ENCODE data around the gene PTRH1.

PTRH1 gene

DNA sequence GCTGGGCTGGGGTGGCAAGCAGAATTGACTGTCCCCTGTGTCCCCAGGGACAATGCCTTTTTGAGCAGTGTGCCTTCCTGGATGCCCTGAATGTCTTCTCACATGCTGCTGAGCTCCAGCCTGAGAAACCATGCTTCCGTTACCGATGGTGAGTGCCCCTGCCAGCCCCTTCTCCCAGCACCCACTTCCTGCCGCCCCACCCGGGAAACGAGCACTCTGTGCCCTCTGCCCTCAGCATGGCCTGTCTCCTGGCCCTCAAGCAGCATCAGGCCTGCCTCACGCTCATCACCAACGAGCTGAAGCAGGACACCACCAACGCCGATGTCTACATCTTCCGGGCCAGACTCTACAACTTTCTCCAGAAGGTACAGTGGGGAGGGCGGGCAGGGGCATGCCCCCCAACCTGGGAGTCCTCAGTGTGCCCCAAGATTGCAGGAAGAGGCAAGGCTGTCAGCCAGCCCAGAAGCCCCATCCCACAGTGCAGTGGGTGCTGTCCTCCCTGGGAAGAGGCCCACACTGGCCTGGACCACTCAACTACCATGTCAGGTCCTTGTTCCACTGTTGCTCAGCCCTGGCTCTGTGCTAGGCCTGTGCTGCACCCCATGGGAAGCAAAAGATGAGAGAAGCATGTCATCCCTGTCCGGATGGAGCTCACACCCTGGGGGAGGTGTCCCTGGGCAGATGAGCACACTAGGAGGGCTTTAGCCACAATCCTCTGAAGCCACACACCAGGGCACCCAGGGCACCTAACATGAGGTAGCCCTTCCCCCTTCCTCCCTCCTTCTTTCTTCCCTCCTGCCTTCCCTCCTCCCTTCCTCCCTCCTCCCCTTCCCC is 4.8 kb upstream of the PTRH1 start:
- DNase-seq (ENCODE audit: low read depth) = no peak

DNA sequence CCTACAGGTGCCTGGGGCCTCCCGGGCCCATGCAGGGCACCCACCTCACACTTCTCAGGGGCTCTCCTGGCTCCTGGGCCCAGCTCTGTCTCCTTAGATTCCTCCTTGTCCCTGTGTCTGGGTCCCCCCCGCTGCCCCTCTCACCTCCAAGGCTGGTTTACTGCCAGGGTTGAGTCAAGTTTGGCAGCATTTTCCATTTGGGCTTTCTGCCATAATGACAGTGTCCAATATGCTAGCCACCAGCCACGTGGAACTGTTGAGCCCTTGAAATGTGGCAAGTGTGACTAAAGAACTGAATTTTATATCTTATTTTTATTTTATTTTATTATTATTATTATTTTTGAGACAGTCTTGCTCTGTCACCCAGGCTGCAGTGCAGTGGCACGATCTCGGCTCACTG is 2.3 kb upstream of the PTRH1 start:
- no peak for DNase-seq (ENCODE audit: low read depth)

DNA sequence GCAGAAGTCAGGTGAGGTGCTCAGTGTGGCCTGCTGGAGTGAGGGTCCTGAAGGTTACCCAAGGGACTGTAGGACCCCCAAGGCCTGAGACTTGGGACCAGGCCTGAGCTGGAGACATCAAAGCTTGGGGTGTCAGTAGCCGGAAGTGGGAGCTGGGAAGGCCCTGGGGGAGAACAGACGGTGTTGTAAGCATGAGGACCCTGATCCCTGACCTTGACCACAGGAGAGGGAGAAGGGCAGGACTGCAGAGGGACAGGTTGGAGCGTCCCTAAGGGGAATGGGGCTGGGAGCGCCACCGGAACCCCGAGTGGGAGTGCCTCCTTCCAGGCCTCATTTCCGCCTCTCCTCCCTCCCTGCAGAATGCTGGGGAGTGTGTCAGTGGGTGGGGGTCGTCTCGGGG is 949 bp upstream of the PTRH1 start:
- DNase-seq (ENCODE audit: low read depth) = no peak

DNA sequence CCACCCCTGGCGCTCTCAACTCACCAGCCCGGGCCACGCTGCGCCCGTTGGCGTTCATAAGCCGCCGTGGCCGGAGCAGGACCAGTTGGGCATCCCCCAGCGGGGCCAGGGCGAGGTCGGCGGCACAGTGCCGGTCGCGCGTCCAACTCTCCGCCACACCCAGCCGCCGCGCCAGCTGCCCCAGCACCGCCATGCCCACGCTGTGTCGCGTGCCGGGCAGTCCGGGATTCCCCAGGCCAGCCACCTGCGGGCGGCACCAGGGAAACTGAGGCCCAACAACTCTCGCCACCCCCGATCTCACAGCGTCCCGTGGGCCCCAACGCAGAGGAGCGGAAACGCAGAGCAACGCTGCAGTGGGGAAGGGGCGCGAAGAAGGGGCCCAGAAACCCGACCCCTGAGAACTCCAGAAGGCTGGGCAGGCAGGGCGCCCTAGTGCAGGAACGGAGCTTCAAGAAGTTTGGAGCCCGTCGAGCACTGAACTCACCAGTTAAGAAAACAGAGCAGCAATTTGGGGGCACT is 453 bp downstream of the PTRH1 start:
- no peak for DNase-seq (ENCODE audit: low read depth)

DNA sequence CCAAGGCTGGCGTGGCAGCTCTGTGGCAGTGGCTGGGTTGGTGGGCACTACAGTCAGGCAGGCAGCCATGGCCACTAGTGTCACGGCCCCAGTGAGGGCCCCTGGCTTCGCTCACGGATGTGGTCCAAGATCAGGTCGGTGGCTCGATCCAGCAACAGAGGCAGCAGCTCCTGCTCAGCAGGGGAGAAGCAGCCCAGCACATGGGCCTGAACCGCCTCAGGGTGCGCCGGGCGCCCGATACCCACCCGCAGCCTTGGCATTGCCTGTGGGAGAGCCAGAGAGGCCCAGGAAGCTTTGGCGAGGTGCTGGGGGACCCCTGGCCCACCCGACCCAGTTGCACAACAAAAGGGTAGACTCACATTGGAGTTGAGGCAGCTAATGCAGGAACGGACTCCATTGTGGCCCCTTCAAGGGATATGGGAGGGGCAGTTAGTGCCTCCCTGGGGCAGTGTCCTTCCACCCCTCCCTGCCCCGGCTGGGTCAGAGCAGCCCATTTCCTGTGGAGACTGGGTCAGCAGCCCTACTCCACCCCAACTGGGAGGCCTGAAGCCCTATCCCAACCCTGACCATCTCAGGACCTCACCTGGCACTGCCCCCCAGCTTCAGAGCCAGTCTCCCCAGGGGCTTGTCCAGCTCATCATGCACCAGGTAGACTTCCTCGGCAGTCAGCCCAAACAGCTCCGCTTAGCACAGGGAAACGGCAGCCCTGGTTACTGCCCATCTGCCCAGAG is 1.3 kb downstream of the PTRH1 start:
- DNase-seq (ENCODE audit: low read depth) = no peak

DNA sequence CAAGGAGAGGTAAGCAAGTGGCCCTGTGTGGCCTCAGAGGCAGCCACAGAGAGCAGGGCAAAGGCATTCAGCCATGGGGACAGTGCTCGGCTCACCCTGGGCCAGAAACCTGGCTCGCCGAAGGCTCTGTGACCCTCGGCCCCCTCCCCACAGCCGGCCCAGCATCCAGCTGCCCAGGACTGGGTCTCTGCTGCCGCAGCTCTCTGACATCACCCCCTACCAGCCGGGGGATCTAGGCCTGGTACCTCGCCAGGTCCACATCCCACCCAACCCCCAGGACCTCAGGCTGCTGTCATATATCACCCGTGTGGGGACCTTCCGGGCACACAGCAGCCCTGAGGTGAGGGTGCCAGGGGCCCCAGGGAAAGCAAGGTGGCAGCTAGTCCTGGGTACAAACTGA is 2.6 kb downstream of the PTRH1 start:
- no peak for DNase-seq (ENCODE audit: low read depth)

DNA sequence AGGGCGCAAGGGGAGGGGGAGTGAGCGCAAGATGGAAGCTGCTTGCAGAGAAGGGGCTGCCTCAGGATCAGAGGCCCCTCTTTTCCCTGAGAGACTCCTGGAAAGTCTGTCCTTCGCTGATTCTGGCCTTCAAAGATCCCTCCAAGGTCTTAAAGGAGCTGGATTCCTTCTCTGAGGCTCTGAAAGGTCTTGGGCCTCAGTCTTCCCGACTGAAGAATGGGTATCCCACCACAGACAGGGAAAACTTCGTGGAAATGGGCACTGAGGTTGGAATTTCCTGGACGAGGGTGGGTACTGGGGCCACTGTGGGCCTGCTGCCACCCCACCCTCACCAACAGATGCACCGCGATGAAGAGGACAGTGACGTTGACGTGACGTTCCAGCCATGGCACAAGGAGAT is 3.1 kb downstream of the PTRH1 start:
- DNase-seq (ENCODE audit: low read depth) = no peak

DNA sequence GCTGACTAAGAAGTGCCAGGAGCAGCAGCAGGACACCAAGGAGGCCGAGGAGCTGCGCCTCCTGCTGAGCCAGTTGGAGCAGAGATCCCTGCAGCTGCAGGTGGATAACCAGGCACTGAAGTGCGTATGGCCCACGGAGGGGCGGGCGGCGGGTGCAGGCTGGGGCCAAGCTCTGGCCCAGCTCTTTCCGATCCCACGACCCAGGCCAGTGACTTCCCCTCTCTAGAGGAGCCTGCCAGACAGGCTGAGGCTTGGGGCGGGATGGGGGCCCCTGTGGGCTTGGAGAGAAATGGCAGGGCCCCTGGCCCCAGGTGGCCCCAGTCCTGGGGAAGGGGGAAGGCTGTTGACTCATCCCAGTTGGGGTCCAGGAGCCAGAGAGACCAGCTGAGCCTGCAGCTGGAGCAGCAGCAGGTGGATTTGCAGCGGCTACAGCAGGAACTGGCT is 3.6 kb downstream of the PTRH1 start:
- DNase-seq (ENCODE audit: low read depth) = no peak

DNA sequence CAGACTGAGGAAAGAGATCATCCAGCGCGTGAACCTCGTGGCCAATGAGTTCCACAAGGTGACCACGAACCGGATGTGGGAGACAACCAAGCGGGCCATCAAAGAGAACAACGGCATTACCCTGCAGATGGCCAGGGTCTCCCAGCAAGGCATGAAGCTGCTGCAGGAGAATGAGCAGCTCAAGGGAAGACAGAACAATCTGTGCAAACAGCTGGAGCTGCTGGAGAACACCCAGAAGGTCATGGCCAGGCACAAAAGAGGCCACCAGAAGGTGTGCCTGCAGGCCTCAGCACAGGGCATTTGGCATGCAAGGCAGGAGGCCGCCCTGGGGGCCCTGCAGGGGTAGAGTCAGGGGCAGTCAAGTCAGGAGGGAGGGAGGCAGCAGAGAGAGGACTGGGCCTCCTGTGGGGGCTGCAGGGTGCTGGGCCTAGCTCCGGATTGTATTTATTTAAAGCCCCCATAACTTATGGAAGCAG is 4.2 kb downstream of the PTRH1 start:
- no peak for DNase-seq (ENCODE audit: low read depth)

DNA sequence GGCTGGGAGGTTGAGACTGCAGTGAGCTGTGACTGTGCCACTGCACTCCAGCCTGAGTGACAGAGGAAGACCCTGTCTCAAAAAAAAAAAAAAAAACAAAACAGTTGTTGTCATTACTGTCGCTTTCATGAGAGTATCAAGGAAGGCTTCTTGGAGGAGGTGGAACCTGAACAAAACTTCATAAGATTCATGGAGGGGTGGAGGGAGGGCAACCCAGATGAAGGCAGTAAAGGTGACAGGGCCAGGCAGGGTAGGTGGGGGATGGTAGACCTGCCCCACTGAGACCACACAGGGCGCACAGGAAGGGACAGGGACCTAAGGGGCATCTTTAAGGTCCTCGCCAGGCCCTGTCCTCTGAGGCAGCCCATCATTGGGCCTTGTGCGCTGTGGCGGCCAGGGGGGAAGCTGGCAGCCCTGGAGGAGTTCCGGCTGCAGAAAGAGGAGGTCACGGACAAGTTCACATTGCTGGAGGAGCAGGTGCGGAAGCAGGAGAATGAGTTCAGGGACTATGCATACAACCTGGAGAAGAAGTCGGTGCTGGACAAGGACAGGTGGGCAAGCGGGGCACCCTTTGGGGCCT is 5.2 kb downstream of the PTRH1 start:
- DNase-seq (ENCODE audit: low read depth) = no peak

DNA sequence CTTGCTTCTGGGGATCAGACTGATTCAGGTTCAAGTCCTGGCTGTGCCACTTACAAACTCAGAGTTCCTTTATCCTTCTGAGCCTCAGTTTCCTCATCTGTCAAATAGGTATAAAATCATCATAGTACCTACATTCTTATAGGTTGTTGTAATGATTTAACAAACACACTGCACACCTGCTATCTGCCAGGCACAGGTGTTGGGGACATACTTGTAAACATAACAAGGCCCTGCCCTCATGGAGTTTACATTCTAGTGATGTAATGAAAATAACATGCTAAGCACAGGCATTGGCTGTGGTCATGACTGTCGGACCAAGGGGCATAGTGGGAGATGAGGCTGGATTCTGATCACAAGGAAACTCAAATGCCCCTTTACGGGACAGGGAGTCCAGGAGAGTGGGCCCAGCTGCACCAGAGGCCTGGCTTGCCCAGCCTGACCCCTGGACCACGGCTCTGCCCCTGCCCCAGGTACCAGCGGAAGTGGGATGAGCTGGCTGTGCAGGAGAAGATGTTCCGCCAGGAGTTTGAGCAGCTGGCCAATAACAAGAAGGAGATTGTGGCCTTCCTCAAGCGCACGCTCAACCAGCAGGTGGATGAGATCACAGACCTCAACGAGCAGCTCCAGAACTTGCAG is 6.4 kb downstream of the PTRH1 start:
- no peak for DNase-seq (ENCODE audit: low read depth)

DNA sequence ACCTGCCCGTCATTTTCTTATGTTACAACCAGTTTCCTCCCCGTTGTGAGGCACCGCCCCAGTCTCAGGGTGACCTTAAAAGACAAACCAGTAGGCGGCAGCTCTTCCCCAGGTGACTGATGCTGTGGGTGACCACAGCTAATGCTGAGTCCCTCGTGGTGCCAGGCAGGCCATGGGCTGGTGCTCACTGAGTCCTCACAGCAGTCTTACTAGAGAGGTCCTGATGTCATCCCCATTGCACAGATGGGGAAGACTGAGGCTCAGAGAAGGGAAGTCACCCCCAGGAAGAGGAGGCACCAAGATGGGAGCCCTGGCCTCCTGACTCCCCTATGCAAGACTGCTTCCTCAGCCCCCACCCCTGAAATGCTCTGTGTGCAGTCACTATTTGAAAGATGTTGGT is 7.7 kb downstream of the PTRH1 start:
- no peak for DNase-seq (ENCODE audit: low read depth)

DNA sequence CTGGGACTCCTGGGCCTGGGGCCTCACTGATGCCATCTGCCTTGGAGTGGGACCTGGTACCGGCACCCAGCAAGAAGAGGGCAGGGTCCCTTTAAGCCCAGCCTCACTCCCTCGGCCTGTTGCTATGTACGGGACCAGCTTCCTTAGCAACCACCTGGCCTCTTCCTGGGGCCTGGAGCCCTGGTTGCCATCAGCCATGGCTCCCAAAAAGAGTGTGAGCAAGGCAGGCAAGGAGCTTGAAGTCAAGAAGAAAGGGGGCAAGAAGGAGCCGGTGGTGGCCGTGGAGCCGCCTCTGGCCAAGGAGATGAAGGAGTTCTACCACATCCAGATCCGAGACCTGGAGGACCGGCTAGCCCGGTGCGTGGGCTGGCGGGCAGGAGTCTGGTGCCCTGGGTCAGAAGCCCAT is 8.6 kb downstream of the PTRH1 start, which contains the start of gene CFAP157:
TSS of gene CFAP157 (plus strand) at position 153 of the 406 bp plus-strand sequence. CDS start at position 197, 44 bp downstream.
- no peak for DNase-seq (ENCODE audit: low read depth)

DNA sequence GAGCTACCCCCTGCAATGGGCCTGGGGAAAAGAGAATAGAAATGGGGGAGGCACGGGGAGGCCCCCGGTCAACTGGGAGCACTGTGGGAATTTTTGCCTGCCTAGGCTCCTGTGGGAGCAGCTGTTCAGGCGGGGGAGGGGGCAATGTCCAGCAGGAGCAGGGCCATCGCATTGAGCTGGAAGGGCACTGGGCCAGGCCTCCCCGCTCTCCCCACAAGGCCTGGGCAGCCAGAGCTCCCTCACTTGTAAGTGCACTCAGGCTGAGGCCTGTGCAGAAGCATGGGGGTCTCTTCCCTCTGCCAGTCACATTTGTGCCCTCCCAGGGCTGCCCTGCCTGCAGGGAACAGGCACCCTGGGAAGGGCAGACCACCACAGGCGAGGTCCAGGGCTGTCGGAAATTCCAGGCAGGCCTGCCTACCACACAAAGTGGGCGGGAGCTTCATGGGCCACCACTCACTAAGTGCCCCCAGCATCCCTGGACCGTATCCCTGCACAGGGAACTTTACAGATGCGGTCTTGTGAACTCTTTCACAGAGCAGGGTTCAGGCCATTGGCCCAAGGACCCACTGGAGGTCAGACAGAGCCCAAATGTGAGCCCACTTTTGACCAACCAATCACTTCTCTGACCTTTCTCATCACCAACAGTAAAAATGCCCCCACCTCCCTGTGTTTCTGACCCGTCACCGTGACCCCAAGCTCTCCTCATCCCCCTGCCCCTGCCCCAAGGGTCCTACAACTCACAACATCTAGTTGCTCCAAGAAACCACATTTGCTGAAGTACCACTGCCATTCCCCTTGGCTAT is 9.7 kb downstream of the PTRH1 start:
- no peak for DNase-seq (ENCODE audit: low read depth)

DNA sequence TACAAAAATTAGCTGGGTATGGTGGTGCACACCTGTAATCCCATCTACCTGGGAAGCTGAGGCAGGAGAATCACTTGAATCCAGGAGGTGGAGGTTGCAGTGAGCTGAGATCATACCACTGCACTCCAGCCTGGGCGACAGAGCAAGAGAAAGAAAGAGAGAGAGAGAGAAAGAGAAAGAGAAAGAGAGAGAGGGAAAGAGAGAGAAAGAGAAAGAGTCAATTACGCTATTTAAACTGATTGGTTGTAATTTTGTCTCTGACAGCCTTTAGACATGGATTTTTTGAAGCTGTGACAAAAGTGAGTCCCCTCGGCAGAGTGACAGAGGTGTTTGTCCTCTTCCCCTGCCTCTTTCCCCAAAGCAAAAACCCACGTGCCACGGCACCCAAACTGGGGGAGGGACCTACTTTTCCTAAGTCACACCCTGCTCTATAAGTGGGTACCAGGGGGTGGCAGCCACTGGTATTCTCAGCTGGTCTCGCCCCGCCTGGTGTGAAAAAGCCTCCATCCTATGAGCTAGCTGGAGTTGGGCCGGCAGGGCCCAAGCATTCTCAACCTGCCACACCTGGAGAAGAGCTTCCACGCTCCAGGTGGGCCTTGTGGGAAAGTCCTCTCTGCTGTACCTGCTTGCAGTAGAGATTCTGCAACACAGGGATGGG is 12.0 kb downstream of the PTRH1 start:
- DNase-seq (ENCODE audit: low read depth) = no peak

DNA sequence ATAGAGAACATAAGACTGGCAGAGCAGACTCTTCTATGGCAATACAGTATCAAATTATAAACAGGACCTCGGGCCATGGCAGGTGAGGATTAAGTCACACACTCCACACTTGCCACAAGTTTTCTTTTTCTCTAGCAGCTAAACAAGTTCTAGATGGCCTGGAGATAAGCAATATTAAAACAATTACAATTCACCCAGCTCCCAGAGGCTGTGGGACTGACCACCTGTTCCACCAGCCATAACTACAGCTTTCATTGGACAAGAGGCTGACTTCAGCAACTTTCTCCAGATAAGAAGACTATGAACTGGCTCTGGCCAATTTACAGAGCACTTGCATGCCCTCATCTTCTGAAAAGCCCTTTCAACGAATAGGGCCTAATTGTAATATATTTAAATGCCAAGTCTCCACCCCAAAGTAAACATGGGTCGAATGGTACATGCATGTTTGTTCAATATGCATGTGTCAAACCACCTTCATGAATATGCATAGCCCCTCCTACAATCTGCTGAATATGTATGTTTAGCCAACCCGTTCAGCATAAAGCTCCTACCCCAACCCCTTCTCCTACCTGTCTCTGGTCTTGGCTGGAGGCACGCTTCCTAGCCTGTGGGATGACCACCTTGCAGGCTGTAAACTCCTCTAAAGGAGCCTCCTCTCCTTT is 14.7 kb downstream of the PTRH1 start:
- DNase-seq (ENCODE audit: low read depth) = no peak

DNA sequence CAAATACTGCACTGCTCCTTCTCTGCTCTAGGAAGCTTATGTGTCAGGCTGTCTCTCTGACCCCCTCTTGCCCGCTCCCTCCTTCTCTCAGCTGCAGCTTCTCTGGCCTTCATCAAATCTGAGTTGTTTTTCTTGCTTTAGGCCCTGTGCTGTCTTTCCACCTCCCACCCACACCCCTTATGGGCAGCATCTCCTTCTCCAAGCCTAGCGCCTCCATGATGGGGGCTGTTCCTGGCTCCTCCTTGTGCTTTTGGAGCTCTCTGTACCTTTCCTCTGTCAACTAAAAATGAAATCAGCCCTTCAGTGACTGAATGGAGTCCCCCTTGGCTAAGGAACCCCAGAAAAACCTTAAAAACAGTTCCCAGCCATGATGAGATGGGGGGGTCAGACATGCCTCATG is 15.3 kb downstream of the PTRH1 start:
- DNase-seq (ENCODE audit: low read depth) = no peak

DNA sequence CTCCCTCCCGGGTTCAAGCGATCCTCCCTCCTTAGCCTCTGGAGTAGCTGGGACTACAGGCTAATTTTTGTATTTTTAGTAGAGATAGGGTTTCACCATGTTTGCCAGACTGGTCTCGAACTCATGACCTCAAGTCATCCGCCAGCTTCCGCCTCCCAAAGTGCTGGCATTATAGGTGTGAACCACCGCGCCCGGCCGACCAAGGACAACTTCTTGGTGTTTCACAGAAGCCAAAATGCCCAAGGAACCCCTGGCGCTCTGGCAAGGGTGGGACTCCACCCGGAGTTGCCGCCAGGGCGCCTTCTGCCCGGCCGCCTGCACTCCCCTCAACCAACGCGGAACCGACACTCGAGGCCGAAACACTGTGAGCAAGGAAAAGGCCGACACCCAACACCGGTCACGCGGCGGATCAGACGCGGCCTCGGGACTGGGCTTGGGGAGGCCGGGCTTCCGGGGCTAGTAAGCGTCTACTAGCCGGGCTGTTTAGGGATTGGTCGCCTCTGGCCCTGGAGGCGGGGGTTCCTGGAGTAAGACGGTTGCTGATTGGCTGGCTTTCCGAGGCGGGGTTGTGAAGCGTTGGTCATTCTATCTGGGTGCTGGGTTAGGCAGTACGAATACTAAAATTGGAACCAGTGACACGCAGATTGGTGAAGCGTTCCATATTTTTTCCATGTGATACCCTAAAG is 16.3 kb downstream of the PTRH1 start:
- DNase-seq (ENCODE audit: low read depth) = peak; percentile 64

DNA sequence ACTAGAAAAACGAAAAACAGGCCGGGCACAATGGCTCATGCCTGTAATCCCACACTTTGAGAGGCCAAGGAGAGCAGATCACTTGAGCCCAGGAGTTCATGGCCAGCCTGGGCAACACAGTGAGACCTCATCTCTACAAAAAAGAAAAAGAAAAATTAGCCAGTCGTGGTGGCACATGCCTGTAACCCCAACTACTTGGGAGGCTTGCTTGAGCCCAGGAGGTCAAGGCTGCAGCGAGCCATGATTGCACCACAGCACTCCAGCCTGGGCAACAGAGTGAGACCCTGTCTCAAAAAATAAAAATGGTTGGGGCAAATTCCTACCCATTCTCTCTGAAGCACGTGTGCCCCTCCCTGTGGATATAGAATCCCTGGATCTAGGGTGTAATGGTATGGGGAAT is 17.1 kb downstream of the PTRH1 start:
- DNase-seq (ENCODE audit: low read depth) = no peak

DNA sequence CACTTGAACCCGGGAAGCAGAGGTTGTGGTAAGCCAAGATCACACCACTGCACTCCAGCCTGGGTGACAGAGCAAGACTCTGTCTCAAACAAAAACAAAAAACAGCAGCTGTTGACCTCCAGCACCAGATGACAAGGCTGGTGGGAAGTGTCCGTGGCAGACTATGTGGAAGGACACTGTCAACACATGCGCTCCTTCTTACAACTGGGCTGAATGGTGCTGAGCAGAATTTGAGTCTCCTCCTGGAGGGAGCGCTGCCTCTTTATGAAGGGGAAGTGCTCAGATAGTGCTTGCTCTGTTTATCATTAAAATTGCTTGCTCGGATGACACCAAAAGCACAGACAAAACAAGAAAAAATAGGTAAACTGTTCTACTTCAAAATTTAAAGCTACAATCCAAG is 17.9 kb downstream of the PTRH1 start:
- DNase-seq (ENCODE audit: low read depth) = no peak
